Measurements from ENCODE around the gene BRINP1.

Gene BRINP1

DNA sequence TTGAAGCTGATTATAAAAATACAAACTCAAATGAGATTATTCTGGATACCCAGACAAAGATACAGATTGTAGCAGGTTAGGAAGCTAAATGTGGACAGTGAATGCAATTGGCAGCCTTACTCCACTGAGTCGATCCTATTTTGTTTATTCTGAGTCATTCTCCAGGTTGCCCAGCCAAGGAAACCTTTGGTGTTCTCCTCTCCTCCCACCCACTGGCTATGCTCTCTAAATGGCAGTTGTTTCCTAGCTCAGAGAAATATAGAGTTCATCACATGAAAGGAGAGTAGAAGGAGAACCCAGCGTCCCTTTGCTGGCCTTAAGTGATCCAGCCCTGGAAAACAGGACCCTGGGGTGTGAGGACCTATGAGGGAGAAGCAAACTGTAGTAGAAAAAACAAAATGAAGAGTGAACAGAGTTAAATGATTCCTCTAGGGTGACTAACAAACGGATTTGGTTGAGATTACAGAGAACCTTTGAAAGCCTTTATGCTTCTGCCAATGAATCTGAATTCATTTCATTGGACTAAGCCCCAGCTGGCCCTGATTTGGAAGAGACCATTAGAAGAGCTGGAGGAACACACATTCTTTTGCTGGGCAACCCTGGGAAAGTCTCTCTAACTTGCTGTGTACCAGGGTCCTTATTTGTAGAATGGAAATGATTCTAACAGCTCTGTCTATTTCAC is 95.1 kb downstream of the BRINP1 start:
- no peak for DNase-seq

DNA sequence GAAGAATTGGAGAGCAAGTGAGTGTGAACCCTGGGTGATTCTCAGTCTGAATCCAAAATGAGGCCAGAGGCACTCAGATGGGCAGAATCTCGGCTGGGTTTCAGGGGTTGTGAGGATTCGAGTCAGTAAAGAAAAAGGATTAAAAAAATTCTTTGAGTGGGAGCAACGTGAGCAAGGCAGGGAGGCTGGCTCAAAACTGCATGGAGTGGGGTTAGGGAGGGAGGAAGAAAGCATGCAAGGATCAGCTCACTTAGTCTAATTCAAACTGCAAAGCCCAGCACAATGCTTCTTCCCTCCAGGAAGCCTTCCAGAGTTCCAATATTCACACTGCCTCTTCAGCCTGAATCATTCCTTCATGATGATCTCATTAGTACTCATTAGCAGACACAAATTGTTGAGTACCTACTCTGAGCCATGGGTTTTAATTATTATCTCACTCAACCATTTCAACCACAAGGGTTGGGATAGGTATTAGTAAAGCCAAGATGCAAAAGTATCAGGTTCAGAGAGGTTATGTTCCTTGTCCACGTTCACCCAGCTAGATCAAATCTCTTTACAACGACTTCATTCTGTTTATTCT is 95.8 kb downstream of the BRINP1 start:
- no peak for DNase-seq

DNA sequence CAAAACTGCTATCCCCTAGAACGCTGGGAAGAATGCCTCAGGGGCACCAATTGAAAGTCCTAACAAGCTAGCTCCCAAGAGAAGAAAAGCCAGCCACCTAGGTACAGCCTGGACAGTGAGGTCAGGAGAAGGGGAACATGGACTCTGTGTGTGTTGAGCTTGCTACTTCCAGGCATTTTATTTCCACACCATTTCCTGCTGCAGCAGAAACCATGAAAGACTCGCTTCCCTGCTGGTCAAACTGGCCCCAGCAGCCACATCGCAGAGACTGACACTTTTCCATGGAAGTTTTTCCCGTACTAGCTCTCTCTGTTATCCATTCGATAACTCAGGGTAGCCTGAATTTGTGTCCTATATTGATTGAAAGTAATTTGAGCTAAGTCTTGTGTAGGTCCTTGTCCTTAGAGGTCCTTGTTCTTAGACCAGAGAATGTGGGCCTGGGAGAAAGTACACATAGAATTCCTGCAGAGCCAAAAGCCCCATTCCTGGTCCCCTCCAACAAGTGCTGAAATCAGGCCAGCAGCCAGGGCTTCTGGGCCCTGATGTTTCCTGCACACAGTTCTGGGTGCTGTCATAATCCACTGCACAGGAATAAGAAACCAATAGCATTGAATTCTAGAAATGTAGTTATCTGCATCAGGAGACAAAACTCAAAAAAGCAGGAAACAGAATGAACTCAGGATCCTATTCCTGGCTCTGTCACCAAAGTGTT is 96.6 kb downstream of the BRINP1 start:
- no peak for DNase-seq

DNA sequence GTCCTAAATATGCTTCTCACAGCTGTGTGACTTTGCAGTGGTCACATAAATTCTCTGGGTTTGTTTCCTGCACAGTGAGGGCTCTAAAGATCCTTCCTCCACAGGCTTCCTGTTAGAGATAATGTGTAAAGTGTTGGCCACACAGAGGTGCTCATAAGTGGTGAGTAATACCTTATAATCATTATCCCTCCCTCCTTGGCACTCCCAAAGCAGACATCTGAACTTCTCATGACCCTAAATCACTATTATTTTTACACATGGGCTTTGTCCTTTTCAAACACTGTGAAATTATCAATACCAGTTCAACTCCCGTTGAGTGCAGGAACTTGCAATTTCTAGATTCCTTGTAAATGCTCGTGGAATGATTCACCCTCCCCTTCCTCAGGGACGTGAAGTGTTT is 100.2 kb downstream of the BRINP1 start:
- no peak for DNase-seq

DNA sequence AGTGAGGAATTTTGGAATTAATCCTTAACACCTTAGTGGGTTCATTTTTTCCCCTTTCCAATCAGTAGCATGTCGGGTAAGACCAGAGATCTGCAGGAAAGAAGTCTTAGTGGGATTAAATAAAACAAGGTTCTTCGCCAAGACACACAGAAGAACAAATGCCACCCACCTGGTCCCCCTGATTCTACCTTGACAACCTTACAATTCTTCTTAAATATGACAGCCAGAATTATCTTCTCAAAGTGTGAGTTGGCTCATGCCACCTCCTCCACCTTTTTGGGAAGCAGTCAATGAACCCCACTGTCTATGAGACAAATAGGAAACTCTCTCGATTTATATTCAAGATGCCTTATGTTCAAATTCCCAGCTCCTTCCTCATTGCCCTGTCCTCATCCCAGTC is 105.1 kb downstream of the BRINP1 start:
- no peak for DNase-seq

DNA sequence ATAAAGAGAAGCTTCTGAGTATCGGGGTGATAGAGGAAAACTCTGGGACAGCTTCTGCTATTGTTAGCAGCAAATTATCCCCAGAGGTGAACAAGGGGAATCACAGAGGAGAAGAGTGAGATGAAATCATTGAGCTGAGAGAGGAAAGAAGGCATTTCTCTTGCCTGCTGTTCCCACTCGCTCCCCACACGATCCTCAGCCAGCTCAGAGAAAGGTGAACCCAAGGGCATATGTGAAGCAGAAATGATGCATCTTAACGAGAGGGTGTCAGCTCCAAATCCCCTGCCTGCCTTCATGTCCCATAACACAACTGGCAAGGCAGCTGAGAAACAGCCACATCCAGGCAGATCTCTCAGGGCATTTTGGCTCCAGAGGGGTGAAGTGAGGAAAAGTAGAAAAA is 111.6 kb downstream of the BRINP1 start:
- no peak for DNase-seq

DNA sequence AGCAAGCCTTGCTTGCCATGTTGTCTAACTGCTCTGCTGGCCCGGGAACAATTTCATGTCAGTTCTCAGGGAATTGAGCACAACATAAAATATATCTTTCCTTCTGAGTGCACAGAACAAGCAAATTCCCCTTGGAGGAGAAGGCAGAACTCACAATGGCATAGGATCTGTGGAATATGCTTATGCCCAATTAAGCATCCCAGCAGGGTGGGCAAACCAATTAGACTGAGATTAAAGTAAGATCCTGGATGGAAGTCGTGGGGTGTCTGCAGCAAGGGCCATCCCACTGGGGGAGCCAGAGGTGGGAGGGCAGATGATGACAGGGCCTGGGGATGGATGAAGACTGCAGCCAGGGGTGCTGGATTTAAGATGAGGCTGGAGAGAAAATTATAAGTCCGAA is 114.1 kb downstream of the BRINP1 start:
- no peak for DNase-seq

DNA sequence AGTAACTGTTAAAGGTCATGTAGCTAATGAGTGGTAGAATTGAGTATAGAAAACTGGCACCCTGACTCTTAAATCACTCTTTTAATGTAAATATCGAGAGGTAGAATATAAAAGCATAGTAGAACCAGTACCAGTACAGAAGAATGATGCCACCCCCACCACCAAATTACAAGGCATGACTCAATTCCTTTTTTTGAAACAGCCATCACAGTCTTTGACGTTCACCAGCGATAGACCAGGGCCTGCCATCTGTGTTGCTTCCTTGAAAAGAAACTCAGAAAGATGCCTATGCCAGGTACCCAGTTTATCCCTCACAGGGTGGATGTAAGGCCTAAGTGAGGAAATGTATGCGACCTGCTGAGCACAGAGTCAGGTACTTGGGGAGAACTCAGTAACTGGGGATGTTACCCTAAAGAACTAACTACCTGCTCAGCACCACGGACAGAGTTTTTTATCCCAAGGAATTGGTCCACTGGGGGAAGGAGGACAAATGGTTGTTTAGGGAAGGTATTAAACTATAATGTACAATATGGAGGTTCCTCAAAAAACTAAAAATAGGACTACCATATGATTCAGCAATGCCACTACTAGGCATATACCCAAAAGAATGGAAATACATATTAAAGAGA is 116.5 kb downstream of the BRINP1 start:
- DNase-seq = no peak

DNA sequence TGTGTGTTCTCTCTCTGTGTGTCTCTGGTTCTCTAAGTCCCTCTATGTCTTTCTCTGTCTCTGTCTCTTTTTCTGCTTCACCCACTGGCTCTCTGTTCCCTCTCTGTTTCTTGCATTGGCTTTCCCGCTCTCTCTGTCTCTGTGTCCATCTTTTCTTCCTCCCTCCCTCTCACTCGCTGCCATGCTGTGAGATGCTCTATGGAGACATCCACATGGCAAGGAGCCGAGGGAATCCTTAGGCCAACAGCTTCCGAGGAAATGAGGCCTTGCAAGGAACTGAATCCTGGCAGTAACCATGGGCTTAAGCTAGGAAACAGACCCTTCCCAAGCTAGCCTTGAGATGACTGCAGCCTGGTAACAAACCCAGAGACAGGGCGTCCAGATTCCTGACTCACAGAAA is 117.3 kb downstream of the BRINP1 start:
- DNase-seq = no peak

DNA sequence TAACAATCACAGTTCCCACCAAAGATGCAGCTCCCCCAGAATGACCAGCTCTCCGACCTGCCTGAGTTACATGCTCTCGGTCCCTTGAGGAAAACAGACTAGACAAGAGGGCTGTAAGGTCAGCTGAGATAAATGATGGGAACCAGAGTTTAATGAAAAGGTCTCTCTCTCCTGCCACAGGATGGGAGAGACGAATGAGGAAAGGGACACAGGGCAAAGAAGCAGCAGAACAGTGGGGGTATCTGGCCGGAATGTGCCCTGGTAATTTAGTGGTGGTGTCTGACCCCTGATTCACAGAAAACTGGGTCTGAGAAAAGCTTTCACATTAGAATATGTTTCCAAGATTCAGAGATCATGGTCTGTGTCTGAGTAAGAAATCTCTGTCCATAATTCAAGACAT is 118.5 kb downstream of the BRINP1 start:
- DNase-seq = no peak

DNA sequence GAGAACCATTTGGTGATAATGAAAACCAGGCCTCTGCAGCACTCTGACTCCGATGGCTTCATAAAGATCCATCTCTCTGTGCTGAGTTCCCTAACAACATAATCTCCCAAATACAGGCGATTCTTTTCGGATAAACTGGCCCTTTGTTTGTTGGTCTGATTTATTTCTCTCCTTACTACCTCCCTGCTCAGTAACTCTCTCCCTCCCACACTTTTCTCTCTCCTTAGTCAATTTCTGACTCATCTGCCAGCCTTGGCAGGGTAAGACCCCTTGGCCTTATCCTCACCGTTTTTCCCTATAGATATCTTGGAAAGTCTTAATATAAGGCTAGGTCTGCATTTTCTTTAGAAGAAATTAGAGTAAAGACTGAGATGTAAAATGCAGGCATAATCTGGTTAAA is 128.7 kb downstream of the BRINP1 start:
- no peak for DNase-seq

DNA sequence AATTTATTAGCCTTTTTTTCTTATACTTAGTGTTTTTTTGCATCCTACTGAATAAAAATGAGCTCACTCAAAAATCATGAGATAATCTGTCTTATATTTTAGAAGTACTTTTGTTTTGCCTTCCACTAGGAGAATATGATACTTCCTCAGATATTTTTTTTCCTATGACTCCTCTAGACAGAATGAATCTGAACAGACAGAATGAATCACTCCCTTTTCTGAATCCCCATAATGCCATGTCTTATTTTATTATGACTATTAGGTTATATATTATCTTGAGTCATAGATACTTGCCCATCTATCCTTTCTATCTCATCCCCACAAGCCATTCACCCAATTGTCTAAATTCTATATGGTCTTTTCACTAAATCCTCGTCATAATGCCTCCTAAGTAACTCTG is 134.6 kb downstream of the BRINP1 start:
- DNase-seq = no peak

DNA sequence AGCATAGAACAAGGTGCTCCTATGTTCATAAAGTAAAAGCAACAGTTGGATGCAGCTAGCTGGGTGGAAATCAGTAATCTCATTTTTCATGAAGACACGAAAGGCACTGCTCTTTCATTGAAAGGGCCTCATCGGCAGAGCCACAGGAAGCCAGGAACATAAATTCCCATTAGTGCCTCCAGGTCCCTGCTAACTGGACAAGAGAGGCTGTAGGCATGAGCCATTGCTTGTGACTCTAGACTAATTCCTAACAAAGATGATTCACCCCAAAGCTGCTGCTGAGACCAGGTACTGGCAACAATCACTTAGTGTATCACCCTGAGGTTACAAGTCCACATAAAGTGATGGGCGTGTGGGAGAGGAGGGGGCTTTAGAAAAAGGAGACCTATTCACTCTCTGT is 141.8 kb downstream of the BRINP1 start:
- no peak for DNase-seq

DNA sequence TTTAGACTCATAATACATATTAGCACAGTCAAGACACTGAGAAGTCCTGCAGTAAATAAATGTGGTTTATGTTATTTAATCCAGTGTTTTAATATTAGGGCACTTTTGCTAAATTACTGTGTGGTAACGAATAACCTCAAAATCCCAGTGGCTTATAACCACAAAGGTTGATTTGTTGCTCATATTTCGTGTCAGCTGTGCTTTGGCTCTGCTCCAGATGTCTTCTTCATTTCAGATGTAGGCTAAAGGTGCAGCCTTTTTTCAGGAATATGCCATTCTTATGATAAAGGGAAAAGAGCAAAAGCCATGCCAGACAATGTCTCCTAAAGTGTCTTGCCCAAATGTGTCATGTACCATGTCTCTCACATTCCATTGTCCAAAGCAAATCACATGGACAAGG is 144.8 kb downstream of the BRINP1 start:
- DNase-seq = no peak

DNA sequence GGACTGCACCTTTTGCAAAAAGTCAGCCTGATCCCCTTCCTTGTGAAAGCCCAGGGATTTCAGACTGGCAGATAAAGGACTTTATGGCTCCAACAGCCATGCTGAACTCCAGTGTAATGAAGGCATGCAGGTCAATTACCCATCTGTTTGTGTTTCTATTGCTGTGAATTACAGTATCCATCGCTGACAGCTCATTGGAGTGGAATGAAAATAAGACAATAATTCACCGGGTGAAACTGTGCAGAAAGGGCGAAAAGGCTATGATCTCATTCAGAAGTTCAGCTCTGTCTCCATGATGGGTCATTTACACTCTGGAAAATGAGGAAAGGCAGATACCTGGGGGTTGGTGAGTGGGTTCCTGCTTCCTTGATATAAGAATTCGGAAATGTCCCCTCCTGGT is 148.0 kb downstream of the BRINP1 start:
- no peak for DNase-seq

DNA sequence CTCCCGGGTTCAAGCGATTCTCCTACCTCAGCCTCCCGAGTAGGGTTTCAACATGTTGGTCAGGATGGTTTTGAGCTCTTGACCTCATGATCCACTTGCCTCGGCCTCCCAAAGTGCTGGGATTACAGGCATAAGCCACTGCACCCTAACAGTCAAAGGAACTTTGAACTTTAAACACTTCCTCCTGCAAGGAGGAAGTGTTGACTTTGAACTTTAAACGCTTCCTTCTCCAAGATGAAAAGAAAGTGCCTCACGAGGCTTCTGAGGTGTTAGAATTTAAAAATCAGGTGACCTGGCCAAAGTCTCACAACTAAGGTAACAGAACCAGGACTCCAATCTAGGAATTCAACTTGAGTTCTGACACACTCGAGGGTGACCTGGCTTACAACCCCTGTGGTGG is 150.9 kb downstream of the BRINP1 start:
- DNase-seq = no peak

DNA sequence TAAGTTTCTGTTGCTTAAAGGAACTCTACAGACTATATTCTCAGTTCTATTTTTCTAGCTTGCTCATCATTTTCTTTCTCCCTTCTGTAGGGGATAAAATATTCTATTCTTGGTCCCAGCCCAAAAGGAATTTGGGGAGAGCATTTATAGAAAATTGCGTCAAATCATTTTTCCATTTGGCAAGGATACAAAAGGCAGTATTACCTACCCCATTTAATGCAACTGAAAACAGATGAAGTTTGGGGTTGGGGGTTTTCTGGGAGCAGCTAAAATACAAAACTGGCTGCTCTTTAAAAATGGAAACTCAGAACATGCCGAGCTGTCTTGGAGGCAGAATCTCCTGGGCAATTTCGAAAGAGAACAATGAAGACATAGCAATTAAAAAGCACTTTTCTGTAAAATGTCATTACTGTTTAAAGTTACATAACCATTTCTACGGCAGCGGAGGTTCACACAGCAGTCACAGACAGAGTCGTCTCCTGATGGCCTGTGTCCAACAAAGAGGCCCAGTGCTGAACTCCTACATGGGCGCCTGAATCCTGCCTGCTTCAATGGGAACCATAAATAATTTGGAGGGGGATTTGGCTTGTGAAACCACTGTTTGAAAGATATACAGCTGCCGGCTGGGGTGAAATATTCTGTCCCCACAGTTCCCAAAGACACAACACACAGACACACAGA is 152.4 kb downstream of the BRINP1 start:
- DNase-seq = no peak

DNA sequence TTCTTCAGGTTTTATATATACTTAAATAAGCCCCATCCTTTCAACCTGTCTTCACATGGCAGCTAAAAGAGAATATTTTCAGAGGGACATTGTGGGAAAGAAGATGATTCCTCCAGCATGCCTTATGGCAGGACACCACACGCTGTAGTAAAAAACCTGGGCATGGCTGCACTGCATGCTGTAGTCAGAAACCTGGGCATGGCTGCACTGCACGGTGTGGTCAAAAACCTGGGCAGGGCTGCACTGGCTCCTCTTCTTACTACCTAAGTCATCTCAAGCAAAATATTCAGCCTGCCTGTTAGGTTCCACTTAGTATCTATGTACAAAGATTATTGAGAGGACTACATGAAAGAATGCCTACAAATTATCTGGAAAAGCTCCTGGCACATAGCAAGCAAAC is 153.6 kb downstream of the BRINP1 start:
- DNase-seq = no peak

DNA sequence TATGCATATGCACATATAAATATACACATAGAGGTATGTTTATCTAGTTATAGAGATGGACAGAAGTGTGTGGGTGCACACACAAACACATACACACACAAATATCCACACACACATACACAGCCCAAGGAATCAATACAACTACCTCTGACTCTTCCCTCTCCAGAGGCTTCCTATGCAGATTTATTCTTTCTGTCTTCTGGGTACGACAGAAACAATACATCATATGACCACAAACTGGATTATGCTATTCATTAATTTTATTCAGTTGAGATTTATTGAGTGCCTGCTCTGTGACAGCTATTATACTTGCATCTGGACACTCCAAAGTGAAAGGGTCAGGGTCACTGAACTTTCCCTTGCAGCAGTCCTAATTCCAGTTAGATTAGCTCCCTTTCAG is 155.8 kb downstream of the BRINP1 start:
- no peak for DNase-seq

DNA sequence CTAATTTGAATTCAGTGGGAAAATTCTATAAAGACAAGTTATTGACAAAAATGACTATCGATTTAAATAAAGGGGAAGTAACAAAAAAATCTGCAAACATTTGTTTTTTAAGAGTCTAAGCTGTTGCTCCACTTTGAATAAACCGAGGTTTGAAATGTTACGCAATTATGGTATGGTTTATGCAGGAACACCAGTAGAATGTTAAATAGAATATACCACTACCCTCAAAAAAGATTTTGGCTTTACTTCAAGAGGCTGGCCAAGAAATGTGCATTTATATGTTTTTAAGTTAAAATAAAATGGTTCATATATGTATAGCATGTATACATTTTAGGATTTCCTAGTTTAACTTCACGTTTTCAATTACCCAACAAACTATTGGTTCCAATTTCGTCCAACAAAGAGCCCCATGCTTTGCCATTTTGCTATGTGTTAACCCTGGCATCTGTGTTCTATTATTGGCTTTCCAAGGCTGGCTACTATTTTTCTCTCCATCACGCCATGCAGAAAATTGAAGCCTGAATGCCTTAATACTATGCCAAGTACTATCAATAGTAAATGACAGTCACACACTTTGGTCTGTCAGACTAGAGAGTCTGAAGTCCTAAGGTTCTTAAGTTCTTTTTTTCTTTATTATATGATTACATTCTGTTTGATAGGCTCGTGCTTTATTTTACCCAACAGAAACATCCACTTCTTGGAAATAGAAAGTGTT is 171.2 kb downstream of the BRINP1 start:
- no peak for DNase-seq

DNA sequence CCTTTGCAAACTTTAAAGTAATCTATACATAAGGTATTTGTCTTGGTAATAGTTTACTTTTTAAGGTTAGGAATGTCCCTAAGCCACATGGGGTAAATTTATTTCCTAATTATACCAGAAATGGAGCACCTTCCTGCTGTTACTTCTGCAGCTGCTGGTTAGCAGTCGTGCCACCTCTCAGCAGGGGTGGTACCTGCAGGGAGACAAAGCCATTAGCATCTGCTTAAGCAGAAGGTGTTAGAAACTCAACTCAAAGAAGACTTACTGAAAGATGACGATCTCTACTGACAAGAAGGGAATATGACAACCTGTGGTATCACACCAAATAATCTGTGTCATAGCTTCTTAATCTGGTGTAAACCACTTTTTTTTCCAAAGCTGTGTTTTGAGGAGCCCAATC is 173.7 kb downstream of the BRINP1 start:
- no peak for DNase-seq

DNA sequence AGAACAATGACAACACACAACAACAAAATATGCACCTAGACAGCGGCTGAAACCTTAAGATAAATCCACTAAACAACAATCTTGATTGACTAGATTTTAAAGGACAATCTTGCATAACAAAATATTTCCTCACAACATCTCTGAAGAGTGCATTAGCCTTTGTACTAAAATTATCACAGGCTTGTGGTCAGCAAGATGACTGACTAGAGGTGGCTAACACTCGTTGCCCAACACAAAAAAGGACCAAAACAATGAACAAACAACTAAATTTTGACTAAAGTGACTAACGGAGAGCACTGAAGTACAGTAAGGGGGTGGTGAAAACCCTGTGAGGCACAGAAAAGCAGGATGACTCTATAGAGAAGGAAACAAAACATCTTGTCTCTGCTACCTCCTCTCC is 183.9 kb downstream of the BRINP1 start:
- DNase-seq = no peak

All from CD4-positive, alpha-beta T cell treated with Interferon gamma for 1 hour (primary cell).